Neuronal stem cell (in vitro differentiated cells): ENCODE results near the gene SSBP1.

ENCODE experiments used
- DNase-seq: peaks from one replicate; pipeline ENCODE4 v3.0.0-alpha.2; 2013; ENCODE audit warnings: low spot score
- H2AFZ ChIP-seq: one replicate; pipeline ENCODE4 v1.6.1; 2013; ENCODE audit warnings: mild to moderate bottlenecking, low read length, inconsistent platforms
- H2AK5ac ChIP-seq: 2 replicates; pipeline ENCODE4 v1.6.1; 2013; ENCODE audit warnings: low read depth, mild to moderate bottlenecking, inconsistent platforms, low read length, moderate library complexity, mixed read lengths
- H2BK120ac ChIP-seq: 2 replicates; pipeline ENCODE4 v1.6.1; 2013; ENCODE audit warnings: low read depth, mild to moderate bottlenecking, inconsistent platforms, low read length, moderate library complexity, mixed read lengths
- H2BK12ac ChIP-seq: one replicate; pipeline ENCODE4 v1.6.1; 2013; ENCODE audit warnings: low read length, inconsistent platforms
- H2BK15ac ChIP-seq: 2 replicates; pipeline ENCODE4 v1.6.1; 2013; ENCODE audit warnings: mild to moderate bottlenecking, low read length, inconsistent platforms, mixed read lengths
- H2BK5ac ChIP-seq: one replicate; pipeline ENCODE4 v1.6.1; 2013; ENCODE audit warnings: inconsistent platforms, mild to moderate bottlenecking, low read length, moderate library complexity
- H3K14ac ChIP-seq: one replicate; pipeline ENCODE4 v1.6.1; 2013; ENCODE audit warnings: low read length, inconsistent platforms
- H3K18ac ChIP-seq: 2 replicates; pipeline ENCODE4 v1.6.1; 2013; ENCODE audit warnings: low read length, inconsistent platforms
- H3K23ac ChIP-seq: 2 replicates; pipeline ENCODE4 v1.6.1; 2013; ENCODE audit warnings: low read depth, mild to moderate bottlenecking, mixed read lengths, low read length, inconsistent platforms; ENCODE audit not compliant: poor library complexity
- H3K27ac ChIP-seq: replicated peaks from 3 replicates; pipeline ENCODE4 v1.5.1; 2013; ENCODE audit warnings: low read length, inconsistent platforms
- H3K27me3 ChIP-seq, 3 experiments: 2 replicates each; pipeline ENCODE4 v1.6.1; 2013; ENCODE audit warnings: low read length in 3 of 3, mild to moderate bottlenecking in 2 of 3, inconsistent platforms in 1 of 3, low read depth in 1 of 3, mixed read lengths in 1 of 3, moderate library complexity in 1 of 3; ENCODE audit not compliant: control insufficient read depth in 3 of 3, insufficient read depth in 3 of 3
- H3K36me3 ChIP-seq, 2 donors: replicated peaks in 1 of 2; 2 replicates each; pipeline ENCODE4 v1.6.1; 2013; ENCODE audit warnings: low read length in 2 of 2; ENCODE audit not compliant: control insufficient read depth in 2 of 2, insufficient read depth in 2 of 2
- H3K4ac ChIP-seq: 2 replicates; pipeline ENCODE4 v1.6.1; 2013; ENCODE audit warnings: inconsistent platforms, mild to moderate bottlenecking, low read length, moderate library complexity
- H3K4me1 ChIP-seq, 2 donors: 1 replicate in 1 of 2; 2 replicates in 1 of 2; pipeline ENCODE4 v1.6.1; 2013; ENCODE audit warnings: low read length in 2 of 2, low read depth in 1 of 2; ENCODE audit not compliant: control insufficient read depth in 2 of 2, insufficient read depth in 1 of 2
- H3K4me2 ChIP-seq: one replicate; pipeline ENCODE4 v1.6.1; 2013; ENCODE audit warnings: mild to moderate bottlenecking, low read length, inconsistent platforms; ENCODE audit not compliant: insufficient read depth, poor library complexity, severe bottlenecking
- H3K4me3 ChIP-seq, 2 donors: 2 replicates each; pipeline ENCODE4 v1.5.1; 2013; ENCODE audit warnings: low read length in 2 of 2, mild to moderate bottlenecking in 2 of 2, inconsistent platforms in 1 of 2, moderate library complexity in 1 of 2
- H3K79me1 ChIP-seq: one replicate; pipeline ENCODE4 v1.6.1; 2013; ENCODE audit warnings: low read depth, mild to moderate bottlenecking, inconsistent platforms, low read length, moderate library complexity
- H3K9ac ChIP-seq: one replicate; pipeline ENCODE4 v1.6.1; 2013; ENCODE audit warnings: mild to moderate bottlenecking, low read depth, low read length, inconsistent platforms; ENCODE audit not compliant: poor library complexity
- H3K9me3 ChIP-seq, 2 donors: replicated peaks in 1 of 2; 2 replicates each; pipeline versions ENCODE3 to v1.6.1; 2013; ENCODE audit warnings: low read length in 2 of 2, mild to moderate bottlenecking in 2 of 2, inconsistent platforms in 1 of 2, low read depth in 1 of 2, mixed read lengths in 1 of 2, moderate library complexity in 1 of 2; ENCODE audit not compliant: control insufficient read depth in 2 of 2, insufficient read depth in 1 of 2
- H4K8ac ChIP-seq: one replicate; pipeline ENCODE4 v1.6.1; 2013; ENCODE audit warnings: low read depth, mild to moderate bottlenecking, inconsistent platforms, low read length, moderate library complexity
- H4K91ac ChIP-seq: one replicate; pipeline ENCODE4 v1.6.1; 2013; ENCODE audit warnings: low read length, low read depth, mild to moderate bottlenecking, inconsistent platforms; ENCODE audit not compliant: poor library complexity
- WGBS, 2 donors: extraction: QIAGEN DNeasy Blood & Tissue Kit; methylation state at CpG; one replicate each; pipeline ENCODE4 v1.1.7; 2013; ENCODE audit warnings: missing lambda C conversion rate in 2 of 2, mixed read lengths in 1 of 2; ENCODE audit not compliant: insufficient read length in 2 of 2, insufficient replicate concordance in 1 of 2; ENCODE audit errors: extremely low coverage in 2 of 2; 5-methylcytosine and 5-hydroxymethylcytosine counted together

The SSBP1 gene

GRCh38 chr7:141738592-141739013 is 445 bp downstream of the SSBP1 start:
- H3K4ac ChIP-seq: no peak overlapping the region
- H2BK12ac ChIP-seq: no peak overlapping the region
- H3K4me1 ChIP-seq: peaks cover 3 to 7% of the 10 kb centered on the region in 2 donors
- no peak overlapping the region for H2BK5ac ChIP-seq
- H3K9ac ChIP-seq: peak overlapping the region; percentile 94
- peak overlapping the region; percentile 99 for H3K23ac ChIP-seq
- H3K4me3 ChIP-seq: peak overlapping the region; percentile 78 to 94
- no peak overlapping the region for H4K91ac ChIP-seq
- H2AFZ ChIP-seq: peak overlapping the region; percentile 87
- H3K27ac ChIP-seq: peak overlapping the region; percentile 10
- no peak overlapping the region for H3K14ac ChIP-seq
- H2AK5ac ChIP-seq: no peak overlapping the region
- no peak for DNase-seq
- peaks cover 4% of the 10 kb centered on the region for H3K79me1 ChIP-seq
- peaks cover 0 to 2% (median 0%) of the 10 kb centered on the region in 3 experiments for H3K27me3 ChIP-seq
- peak overlapping the region; percentile 41 for H3K4me2 ChIP-seq
- H4K8ac ChIP-seq: no peak overlapping the region
- no peaks in the 10 kb centered on the region for H3K9me3 ChIP-seq
- no peak overlapping the region for H2BK120ac ChIP-seq
- H3K36me3 ChIP-seq: peaks cover 18 to 45% of the 10 kb centered on the region in 2 donors
- H3K18ac ChIP-seq: peak overlapping the region; percentile 97
- peak overlapping the region; percentile 56 for H2BK15ac ChIP-seq
- WGBS, 2 donors: no CpG with 5 or more reads among the region's 6 CpGs

- no peak for DNase-seq
- no peak overlapping the region for H2AK5ac ChIP-seq
- no CpG with 5 or more reads among the region's 3 CpGs for WGBS, 2 donors
Observed at GRCh38 chr7:141739250-141739649, 1.1 kb downstream of the SSBP1 start.

GRCh38 chr7:141742229-141742628 is 4.1 kb downstream of the SSBP1 start:
- no peak overlapping the region for H3K14ac ChIP-seq
- H3K4me3 ChIP-seq: no peak overlapping the region
- H3K18ac ChIP-seq: no peak overlapping the region
- no peaks in the 10 kb centered on the region for H3K9me3 ChIP-seq
- no peak for DNase-seq
- no peak overlapping the region for H2BK5ac ChIP-seq
- H3K4ac ChIP-seq: no peak overlapping the region
- H2BK120ac ChIP-seq: no peak overlapping the region
- H2BK15ac ChIP-seq: no peak overlapping the region
- H3K23ac ChIP-seq: no peak overlapping the region
- H3K4me1 ChIP-seq: peaks cover 3 to 7% of the 10 kb centered on the region in 2 donors
- H3K4me2 ChIP-seq: no peak overlapping the region
- H4K8ac ChIP-seq: no peak overlapping the region
- H2AK5ac ChIP-seq: no peak overlapping the region
- H4K91ac ChIP-seq: no peak overlapping the region
- WGBS, 2 donors: no CpG with 5 or more reads among the region's 1 CpG
- H3K36me3 ChIP-seq: peaks cover 27 to 82% of the 10 kb centered on the region in 2 donors
- no peak overlapping the region for H3K27ac ChIP-seq
- H3K9ac ChIP-seq: no peak overlapping the region
- H3K79me1 ChIP-seq: peaks cover 4% of the 10 kb centered on the region
- H2BK12ac ChIP-seq: no peak overlapping the region
- no peak overlapping the region for H2AFZ ChIP-seq
- H3K27me3 ChIP-seq: peaks cover 0 to 2% (median 0%) of the 10 kb centered on the region in 3 experiments

More at GRCh38 chr7:141739250-141739649, 1.1 kb downstream of the SSBP1 start:
- Histone ChIP-seq H3K27ac (no peak overlapping the region), H3K14ac (no peak overlapping the region), H3K4me2 (no peak overlapping the region), H2BK5ac (no peak overlapping the region), H2BK15ac (no peak overlapping the region), H3K27me3 (peaks cover 0 to 2% (median 0%) of the 10 kb centered on the region in 3 experiments), H3K4me3 (peak overlapping the region in 1 of 2 donors; percentile 78), H2AFZ (no peak overlapping the region), H2BK120ac (no peak overlapping the region), H3K4me1 (peaks cover 3 to 7% of the 10 kb centered on the region in 2 donors), H3K9me3 (no peaks in the 10 kb centered on the region), H4K91ac (no peak overlapping the region), H3K23ac (no peak overlapping the region), H3K36me3 (peaks cover 21 to 52% of the 10 kb centered on the region in 2 donors), H3K79me1 (peaks cover 4% of the 10 kb centered on the region), H4K8ac (no peak overlapping the region), H3K9ac (no peak overlapping the region), H3K4ac (no peak overlapping the region), H2BK12ac (no peak overlapping the region), H3K18ac (no peak overlapping the region)

- DNase-seq: no peak
Observed at GRCh38 chr7:141744131-141744530, 6.0 kb downstream of the SSBP1 start.

More at GRCh38 chr7:141744131-141744530, 6.0 kb downstream of the SSBP1 start:
- WGBS, 2 donors: no CpG with 5 or more reads among the region's 2 CpGs
- Histone ChIP-seq H2BK120ac (no peak overlapping the region), H4K91ac (no peak overlapping the region), H2BK15ac (no peak overlapping the region), H3K23ac (no peak overlapping the region), H4K8ac (no peak overlapping the region), H3K27me3 (peaks cover 0 to 2% (median 0%) of the 10 kb centered on the region in 3 experiments), H3K36me3 (peaks cover 29 to 100% of the 10 kb centered on the region in 2 donors), H3K4ac (no peak overlapping the region), H2BK12ac (no peak overlapping the region), H2AK5ac (no peak overlapping the region), H3K4me1 (peaks cover 3 to 7% of the 10 kb centered on the region in 2 donors), H3K14ac (no peak overlapping the region), H3K9ac (no peak overlapping the region), H2AFZ (no peak overlapping the region), H3K4me2 (no peak overlapping the region), H3K18ac (no peak overlapping the region), H2BK5ac (no peak overlapping the region), H3K27ac (no peak overlapping the region), H3K79me1 (peaks cover 3% of the 10 kb centered on the region), H3K9me3 (peaks cover 0 to 1% of the 10 kb centered on the region in 2 donors), H3K4me3 (no peak overlapping the region)
